Renal pelvis (tissue), 4 donors: ENCODE data around the gene EXTL2. TPM values are rescaled to one million over a fixed set of nuclear protein-coding genes. Genes with fewer than 3 reads are reported as not detected.
"Not testable (repeated sequence)": the region's sequence is repeated elsewhere in the genome, so short reads cannot be mapped to it uniquely, and the experiment has no call there.

Experiments
- DNase-seq: peaks from one replicate; pipeline ENCODE4 v3.0.0-alpha.2; 2013
- polyA plus RNA-seq, 3 donors: library from polyadenylated mRNA; unstranded; fragments of 120-200 nt; gene quantifications; one replicate each; pipeline ENCODE4 v1.2.1, GENCODE V29; 2013; ENCODE audit not compliant: insufficient read length in 3 of 3

EXTL2 gene
- polyA plus RNA-seq, 3 donors, result 54.0 to 64.3 (median 62.9) TPM

- DNase-seq, result no peak
Observed at GRCh38 chr1:100912019-100912418, 17.4 kb upstream of the EXTL2 start.

- no peak for DNase-seq
Observed at GRCh38 chr1:100909018-100909417, 14.4 kb upstream of the EXTL2 start.

DNA sequence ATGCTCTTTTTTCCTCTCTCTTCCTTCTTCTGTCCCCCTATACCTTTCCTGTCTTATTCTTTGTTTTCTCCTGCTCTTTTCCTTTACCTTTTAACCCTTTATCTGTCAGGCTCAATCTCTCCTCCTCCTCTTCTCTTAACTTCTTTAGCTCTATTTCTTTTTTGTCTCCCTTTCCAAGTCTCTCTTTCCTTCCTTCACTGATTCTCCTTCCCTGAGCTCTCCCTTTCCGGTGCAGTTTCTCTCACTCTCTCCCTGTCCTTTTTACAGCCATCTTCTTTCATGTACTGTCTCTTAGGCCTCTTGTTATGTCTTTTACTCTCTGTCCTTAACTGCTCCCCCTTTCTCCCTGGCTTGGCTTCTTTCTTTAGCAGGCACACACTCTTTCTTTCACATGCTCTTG is 13.2 kb upstream of the EXTL2 start:
- DNase-seq, result no peak

GRCh38 chr1:100905181-100905580 is 10.5 kb upstream of the EXTL2 start:
- no peak for DNase-seq

- no peak for DNase-seq
Observed at GRCh38 chr1:100904528-100904927, 9.9 kb upstream of the EXTL2 start.

DNA sequence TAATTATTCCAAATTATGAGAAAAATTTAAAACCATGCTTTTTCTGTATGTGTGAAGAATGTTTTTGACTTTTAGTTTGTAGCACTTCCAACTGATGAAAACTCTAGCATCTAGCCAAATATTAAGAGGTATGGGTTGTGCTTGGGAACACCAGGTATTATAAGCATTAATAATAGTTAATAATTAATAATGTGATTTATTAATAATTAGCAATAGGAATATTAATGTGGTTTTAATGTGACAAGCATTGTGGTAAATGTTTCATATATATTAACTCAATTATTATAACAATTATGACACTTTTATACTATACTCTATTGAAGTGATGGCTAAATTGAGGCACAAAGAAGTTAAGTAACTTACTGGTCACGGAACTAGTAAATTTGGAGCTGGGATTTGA is 9.1 kb upstream of the EXTL2 start:
- no peak for DNase-seq

GRCh38 chr1:100902365-100902764 is 7.7 kb upstream of the EXTL2 start:
- no peak for DNase-seq

GRCh38 chr1:100896481-100896982 is 1.9 kb upstream of the EXTL2 start:
- peak; percentile 33 for DNase-seq

DNA sequence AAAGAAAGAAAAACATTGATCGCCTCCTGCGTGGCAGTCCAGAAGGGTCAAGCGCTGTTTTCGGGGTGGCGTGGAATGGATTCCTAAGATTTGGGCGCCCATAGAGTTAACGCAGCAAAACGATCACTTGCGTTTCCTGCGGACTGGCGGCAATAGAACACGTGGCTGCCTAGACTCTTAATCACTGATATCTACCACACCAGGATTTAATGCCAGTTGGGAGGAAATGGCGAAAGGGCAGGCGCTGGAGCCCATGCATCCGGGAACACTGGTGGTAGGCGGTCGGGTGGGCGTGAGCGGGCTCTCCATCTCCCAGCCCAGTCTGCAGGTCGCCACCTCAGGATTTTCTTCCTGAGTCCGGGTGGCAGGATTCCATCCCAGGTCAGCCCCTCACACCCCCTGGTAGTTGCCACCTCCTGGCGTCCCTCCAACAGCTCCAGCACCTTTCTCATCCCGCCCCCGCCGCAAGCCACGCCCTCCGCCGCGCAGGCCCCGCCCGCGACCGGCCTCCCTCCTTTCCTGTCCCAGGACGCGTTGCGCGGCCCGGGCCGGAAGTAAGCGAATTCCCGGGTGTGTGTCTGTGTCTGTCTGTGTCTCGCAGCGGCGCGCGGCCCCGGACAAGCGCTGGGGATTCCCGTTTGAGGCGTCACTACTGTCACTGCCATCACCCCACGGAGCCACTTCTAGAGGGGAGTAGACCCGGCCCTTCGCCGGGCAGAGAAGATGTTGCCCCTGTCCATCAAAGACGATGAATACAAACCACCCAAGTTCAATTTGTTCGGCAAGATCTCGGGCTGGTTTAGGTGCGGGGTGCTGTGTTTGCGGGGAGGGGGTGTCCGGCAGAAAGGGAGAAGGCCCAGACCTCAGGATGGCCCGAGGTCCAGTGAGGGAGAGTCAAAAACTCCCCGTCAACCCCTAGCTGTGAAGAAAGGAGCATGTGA is 1.2 kb upstream of the EXTL2 start, which contains the start of gene SLC30A7:
Gene SLC30A7, plus strand, starts transcription at position 551 of the 941 bp plus-strand sequence. Its CDS starts 173 bp downstream, at position 724.
- DNase-seq, result peak; percentile 90

- no peak for DNase-seq
Observed at GRCh38 chr1:100893718-100894117, 924 bp downstream of the EXTL2 start.

- DNase-seq, result no peak
Observed at GRCh38 chr1:100892554-100892953, 2.1 kb downstream of the EXTL2 start.

GRCh38 chr1:100891380-100891779 is 3.3 kb downstream of the EXTL2 start:
- DNase-seq, result no peak

DNA sequence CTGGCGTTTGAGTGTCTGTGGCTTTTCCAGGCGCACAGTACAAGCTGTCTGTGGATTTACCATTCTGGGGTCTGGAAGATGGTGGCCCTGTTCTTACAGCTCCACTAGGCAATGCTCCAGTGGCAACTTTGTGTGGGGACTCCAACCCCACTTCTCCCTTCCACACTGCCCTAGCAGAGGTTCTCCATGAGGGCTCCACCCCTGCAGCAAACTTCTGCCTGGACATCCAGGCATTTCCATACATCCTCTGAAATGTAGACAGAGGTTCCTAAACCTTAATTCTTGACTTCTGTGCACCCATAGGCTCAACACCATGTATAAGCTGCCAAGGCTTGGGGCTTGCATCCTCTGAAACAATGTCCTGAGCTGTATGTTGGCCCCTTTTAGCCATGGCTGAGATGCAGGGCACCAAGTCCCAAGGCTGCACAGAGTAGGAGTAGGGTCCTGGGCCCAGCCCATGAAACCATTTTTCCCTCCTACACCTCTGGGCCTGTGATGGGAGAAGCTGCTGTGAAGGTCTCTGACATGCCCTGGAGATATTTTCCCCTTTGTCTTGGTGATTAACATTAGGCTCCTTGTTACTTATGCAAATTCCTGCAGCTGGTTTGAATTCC is 4.7 kb downstream of the EXTL2 start:
- DNase-seq, result not testable (repeated sequence)

DNA sequence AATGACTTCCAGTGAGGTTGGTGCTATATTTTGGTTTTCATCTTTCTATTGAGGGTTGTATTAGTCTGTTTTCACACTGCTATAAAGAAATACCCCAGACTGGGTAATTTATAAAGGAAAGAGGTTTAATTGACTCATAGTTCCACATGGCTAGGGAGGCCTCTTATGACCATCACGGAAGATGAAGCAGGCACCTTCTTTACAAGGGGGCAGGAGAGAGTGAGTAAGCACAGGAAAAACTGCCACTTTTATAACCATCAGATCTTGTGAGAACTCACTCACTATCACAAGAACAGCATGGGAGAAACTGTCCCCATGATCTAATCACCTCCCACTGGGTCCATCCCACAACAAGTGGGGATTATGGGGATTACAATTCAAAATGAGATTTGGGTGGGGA is 5.6 kb downstream of the EXTL2 start:
- DNase-seq, result not testable (repeated sequence)

DNA sequence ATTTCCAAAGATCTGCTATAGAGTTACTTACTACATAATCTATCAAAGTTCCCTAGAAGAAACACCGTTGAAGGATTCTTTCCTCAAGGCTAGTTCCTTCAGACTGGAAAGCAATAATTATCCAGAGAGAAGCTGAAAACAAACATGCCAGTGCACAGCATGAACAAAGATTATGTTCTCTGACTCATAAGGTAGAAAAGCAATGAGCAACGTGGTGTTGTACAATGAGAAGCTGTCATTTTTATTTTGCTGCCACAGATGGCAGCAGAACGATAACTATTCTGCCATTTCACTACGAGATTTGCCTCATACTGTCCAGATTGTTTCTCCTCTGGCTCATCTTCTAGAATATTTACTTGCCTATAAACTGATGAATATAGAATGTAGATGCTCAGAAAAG is 10.7 kb downstream of the EXTL2 start:
- no peak for DNase-seq

GRCh38 chr1:100882698-100883097 is 11.9 kb downstream of the EXTL2 start:
- no peak for DNase-seq

DNA sequence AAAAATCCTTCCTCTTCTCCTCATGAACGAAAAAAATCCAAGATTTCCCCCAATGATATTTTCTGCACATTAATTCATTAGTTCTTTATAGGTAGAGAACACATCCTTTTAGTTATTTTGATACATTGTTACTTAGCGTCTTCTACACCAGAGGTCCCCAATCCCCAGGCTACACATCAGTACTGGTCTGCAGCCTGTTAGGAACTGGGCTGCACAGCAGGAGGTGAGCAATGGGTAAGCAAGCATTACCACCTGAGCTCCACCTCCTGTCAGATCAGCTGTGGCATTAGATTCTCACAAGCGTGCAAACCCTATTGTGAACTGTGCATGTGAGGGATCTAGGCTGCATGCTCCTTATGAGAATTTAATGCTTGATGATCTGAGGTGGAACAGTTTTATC is 13.0 kb downstream of the EXTL2 start:
- no peak for DNase-seq

DNA sequence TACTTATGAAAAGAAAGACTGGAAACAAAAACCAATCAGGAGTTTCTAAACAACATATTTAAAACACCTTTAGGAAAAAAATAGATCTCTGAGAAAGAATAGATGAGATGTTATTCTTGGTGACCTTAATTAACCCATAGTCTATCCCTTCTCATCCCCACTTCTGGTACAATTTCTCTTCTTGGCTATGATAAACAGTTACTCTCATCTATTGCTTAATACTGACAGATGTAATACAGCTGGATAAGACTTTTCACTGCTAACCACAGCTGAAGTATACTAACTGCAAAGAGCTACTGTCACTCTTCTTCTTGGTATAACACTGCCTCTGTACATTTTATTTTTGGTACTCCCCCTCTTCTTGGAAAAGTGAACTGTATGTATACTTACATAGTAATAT is 15.2 kb downstream of the EXTL2 start:
- DNase-seq, result no peak

- DNase-seq, result no peak
Observed at GRCh38 chr1:100876291-100876690, 18.4 kb downstream of the EXTL2 start.

GRCh38 chr1:100875228-100875627 is 19.4 kb downstream of the EXTL2 start:
- no peak for DNase-seq

DNA sequence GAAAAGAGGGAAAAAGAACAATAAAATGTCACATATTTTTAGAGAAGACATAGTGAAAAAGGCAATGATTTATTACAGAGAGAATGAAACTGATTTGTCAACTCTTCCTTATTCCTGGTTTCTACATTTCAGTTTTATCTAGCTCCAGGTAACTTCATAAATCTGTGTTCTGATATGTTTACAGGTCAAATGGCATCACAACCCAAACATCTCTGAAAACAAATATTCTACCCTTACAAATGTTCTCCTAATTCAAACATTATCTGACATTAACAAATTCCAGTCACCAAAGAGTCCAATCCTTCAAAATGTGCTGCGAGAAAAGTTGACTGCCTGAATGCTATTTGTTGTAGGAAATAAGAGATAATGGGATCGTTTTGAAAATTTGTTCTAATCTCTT is 20.2 kb downstream of the EXTL2 start:
- no peak for DNase-seq

GRCh38 chr1:100869996-100870395 is 24.6 kb downstream of the EXTL2 start:
- no peak for DNase-seq

GRCh38 chr1:100868364-100868995 is 26.2 kb downstream of the EXTL2 start:
- DNase-seq, result peak; percentile 37
